Caco-2 (cell line): ENCODE results near the gene FLT1. TPM values are rescaled to one million over a fixed set of nuclear protein-coding genes. Genes with fewer than 3 reads are reported as not detected.

ENCODE experiments used
- BruUV-seq: library from RNA; stranded (reverse); fragments of 400-500 nt; replicated peaks from 2 replicates; lab custom pipeline; 2021; lab: Mats Ljungman, UMichigan
- CTCF ChIA-PET: fragments of 300-600 bp; sonication (Branson Sonifier 250); formaldehyde crosslinking; loops from one replicate; lab custom pipeline; 2022; ENCODE audit warnings: antibody characterized with exemption; lab: Charles Lee
- POLR2A ChIA-PET: fragments of 300-600 bp; sonication (Branson Sonifier 250); formaldehyde crosslinking; loops from one replicate; lab custom pipeline; 2022; ENCODE audit warnings: antibody characterized with exemption; lab: Charles Lee
- DNase-seq, 2 experiments: peaks; one replicate each; pipeline versions ENCODE4 v3.0.0 to v3.0.0-alpha.2; 2020 to 2022
- H3K27me3 ChIP-seq: replicated peaks from 2 replicates; pipeline ENCODE4 v1.6.0; 2011; ENCODE audit warnings: low read length; ENCODE audit not compliant: control insufficient read depth, insufficient read depth
- H3K36me3 ChIP-seq: 2 replicates; pipeline ENCODE4 v1.5.1; 2011; ENCODE audit warnings: low read length; ENCODE audit not compliant: control insufficient read depth, insufficient read depth
- H3K4me1 ChIP-seq: fragments of 250-450 bp; sonication (Bioruptor Pico); 2 replicates; pipeline ENCODE4 v1.5.1; 2020; ENCODE audit warnings: mild to moderate bottlenecking
- H3K4me3 ChIP-seq: 2 replicates; pipeline ENCODE4 v1.5.1; 2011; ENCODE audit warnings: low read depth, mild to moderate bottlenecking, control low read depth, low read length
- H3K9me3 ChIP-seq: fragments of 250-450 bp; sonication (Bioruptor Pico); 2 replicates; pipeline ENCODE4 v1.5.1; 2020; ENCODE audit warnings: mild to moderate bottlenecking, moderate library complexity
- H3K27ac Mint-ChIP-seq: one replicate; pipeline ENCODE4 v1.8.0; 2022; ENCODE audit warnings: mixed read lengths; ENCODE audit not compliant: unreplicated experiment
- H3K27me3 Mint-ChIP-seq: one replicate; pipeline ENCODE4 v1.8.0; 2022; ENCODE audit warnings: mixed read lengths; ENCODE audit not compliant: insufficient read depth, unreplicated experiment
- H3K36me3 Mint-ChIP-seq: one replicate; pipeline ENCODE4 v1.8.0; 2022; ENCODE audit warnings: mild to moderate bottlenecking, mixed read lengths; ENCODE audit not compliant: insufficient read depth, unreplicated experiment
- H3K4me1 Mint-ChIP-seq: one replicate; pipeline ENCODE4 v1.8.0; 2022; ENCODE audit warnings: low read depth, mixed read lengths; ENCODE audit not compliant: unreplicated experiment
- H3K4me3 Mint-ChIP-seq: one replicate; pipeline ENCODE4 v1.8.0; 2022; ENCODE audit warnings: mild to moderate bottlenecking, moderate library complexity, mixed read lengths; ENCODE audit not compliant: unreplicated experiment
- H3K9me3 Mint-ChIP-seq: one replicate; pipeline ENCODE4 v1.8.0; 2022; ENCODE audit warnings: mixed read lengths; ENCODE audit not compliant: unreplicated experiment
- intact Hi-C: fragments of 100-400 bp; cut with micrococcal nuclease; formaldehyde crosslinking; loops from one replicate; pipeline ENCODE4 v1.10.0; 2022; ENCODE audit not compliant: unreplicated experiment
- total RNA-seq: library from RNA; stranded (reverse); gene quantifications from 2 replicates; pipeline ENCODE4 v1.2.3, GENCODE V29; 2022
- TF ChIP-seq, protein P1 (sequence below), 2 experiments: fragments of 200-600 bp in 1 of 2; IDR thresholded peaks; 1 replicate in 1 of 2; 2 replicates in 1 of 2; pipeline versions ENCODE4 v1.5.1 to v1.8.0; 2011 to 2022; ENCODE audit warnings: antibody characterized with exemption in 1 of 2, control low read depth in 1 of 2, inconsistent platforms in 1 of 2, low read depth in 1 of 2, low read length in 1 of 2, mild to moderate bottlenecking in 1 of 2, moderate library complexity in 1 of 2; ENCODE audit not compliant: insufficient read depth in 1 of 2, severe bottlenecking in 1 of 2, unreplicated experiment in 1 of 2

Gene FLT1
- total RNA-seq, 1 experiment from 2014 or later: 0.66 TPM

GRCh38 chr13:28411831-28412353 lies 83.0 kb downstream of the FLT1 start:
- TF ChIP-seq, protein P1, sequence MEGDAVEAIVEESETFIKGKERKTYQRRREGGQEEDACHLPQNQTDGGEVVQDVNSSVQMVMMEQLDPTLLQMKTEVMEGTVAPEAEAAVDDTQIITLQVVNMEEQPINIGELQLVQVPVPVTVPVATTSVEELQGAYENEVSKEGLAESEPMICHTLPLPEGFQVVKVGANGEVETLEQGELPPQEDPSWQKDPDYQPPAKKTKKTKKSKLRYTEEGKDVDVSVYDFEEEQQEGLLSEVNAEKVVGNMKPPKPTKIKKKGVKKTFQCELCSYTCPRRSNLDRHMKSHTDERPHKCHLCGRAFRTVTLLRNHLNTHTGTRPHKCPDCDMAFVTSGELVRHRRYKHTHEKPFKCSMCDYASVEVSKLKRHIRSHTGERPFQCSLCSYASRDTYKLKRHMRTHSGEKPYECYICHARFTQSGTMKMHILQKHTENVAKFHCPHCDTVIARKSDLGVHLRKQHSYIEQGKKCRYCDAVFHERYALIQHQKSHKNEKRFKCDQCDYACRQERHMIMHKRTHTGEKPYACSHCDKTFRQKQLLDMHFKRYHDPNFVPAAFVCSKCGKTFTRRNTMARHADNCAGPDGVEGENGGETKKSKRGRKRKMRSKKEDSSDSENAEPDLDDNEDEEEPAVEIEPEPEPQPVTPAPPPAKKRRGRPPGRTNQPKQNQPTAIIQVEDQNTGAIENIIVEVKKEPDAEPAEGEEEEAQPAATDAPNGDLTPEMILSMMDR (IDR thresholded peaks at IDR 0.05; ENCODE audit: insufficient read depth in 1 of 2, low read depth in 1 of 2, low read length in 1 of 2, severe bottlenecking in 1 of 2, unreplicated experiment in 1 of 2): no peak
- H3K9me3 ChIP-seq: no peaks in the 10 kb centered on the region
- BruUV-seq: no TSS peak
- no peaks in the 10 kb centered on the region for H3K27me3 Mint-ChIP-seq
- H3K36me3 ChIP-seq: no peaks in the 10 kb centered on the region
- no peaks in the 10 kb centered on the region for H3K36me3 Mint-ChIP-seq
- H3K4me1 ChIP-seq: no peaks in the 10 kb centered on the region
- no peaks in the 10 kb centered on the region for H3K9me3 Mint-ChIP-seq
- H3K4me3 ChIP-seq: no peak overlapping the region
- no peak overlapping the region for H3K27ac Mint-ChIP-seq
- peaks cover 18% of the 10 kb centered on the region for H3K4me1 Mint-ChIP-seq
- DNase-seq: no peak
- POLR2A ChIA-PET: no interaction called here
- intact Hi-C loops: no loop called here
- CTCF ChIA-PET: no interaction called here
- H3K27me3 ChIP-seq: no peaks in the 10 kb centered on the region
- H3K4me3 Mint-ChIP-seq: no peak overlapping the region

DNA sequence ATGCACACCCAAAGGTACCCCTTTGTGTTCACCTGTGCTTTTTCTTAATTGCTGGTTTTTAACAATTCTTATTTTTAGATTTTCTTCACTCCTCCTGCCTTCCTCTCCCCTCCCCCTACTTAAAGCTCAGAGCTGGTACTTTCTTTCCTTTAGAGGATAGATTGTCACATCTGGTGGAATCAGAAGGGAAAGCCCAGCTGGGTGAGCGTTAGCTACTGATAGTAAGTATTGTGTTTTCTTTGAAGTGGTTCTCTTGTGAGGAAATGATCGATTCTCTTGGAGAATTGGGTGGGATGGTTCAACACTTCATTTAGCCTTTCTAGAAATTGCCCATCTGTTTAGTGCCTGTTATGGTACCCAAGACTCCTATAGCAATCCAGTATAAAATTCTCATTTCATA lies 84.8 kb downstream of the FLT1 start:
- H3K27me3 ChIP-seq: no peaks in the 10 kb centered on the region
- Mint-ChIP-seq H3K4me1 (peaks cover 18% of the 10 kb centered on the region), H3K36me3 (no peaks in the 10 kb centered on the region), H3K27me3 (no peaks in the 10 kb centered on the region), H3K4me3 (no peak overlapping the region), H3K27ac (no peak overlapping the region), H3K9me3 (no peaks in the 10 kb centered on the region)
- TF ChIP-seq, protein P1 (IDR thresholded peaks at IDR 0.05; ENCODE audit: insufficient read depth in 1 of 2, low read depth in 1 of 2, low read length in 1 of 2, severe bottlenecking in 1 of 2, unreplicated experiment in 1 of 2): no peak
- H3K36me3 ChIP-seq: no peaks in the 10 kb centered on the region
- intact Hi-C loops: no loop called here
- no peak for DNase-seq
- no peaks in the 10 kb centered on the region for H3K4me1 ChIP-seq
- BruUV-seq: no TSS peak
- CTCF ChIA-PET: interaction anchor here (0.6 kb wide), 1 partner anchor 306 kb away, joined by 8 read pairs; no protein-coding TSS in a partner anchor
- H3K4me3 ChIP-seq: no peak overlapping the region
- POLR2A ChIA-PET: no interaction called here
- no peaks in the 10 kb centered on the region for H3K9me3 ChIP-seq

DNA sequence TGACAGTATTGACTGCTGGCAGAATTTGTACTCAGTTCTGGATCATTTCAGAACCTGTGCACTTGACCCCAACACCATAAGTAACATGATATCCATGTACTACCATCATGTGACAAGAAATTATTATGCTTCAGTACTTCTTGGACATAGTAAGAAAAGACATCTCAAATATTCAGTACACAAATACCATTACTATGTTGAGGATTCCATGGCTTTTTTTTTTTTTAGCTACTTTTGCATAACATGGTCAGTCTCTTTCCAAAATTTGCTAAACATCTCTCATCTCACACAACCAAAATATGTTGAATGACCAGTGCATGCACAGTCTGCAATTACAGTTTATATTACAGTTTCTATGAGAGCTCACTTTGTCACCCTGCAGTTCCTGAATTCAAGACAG lies 85.3 kb downstream of the FLT1 start:
- Histone ChIP-seq H3K9me3 (no peaks in the 10 kb centered on the region), H3K27me3 (no peaks in the 10 kb centered on the region), H3K4me3 (no peak overlapping the region), H3K36me3 (no peaks in the 10 kb centered on the region), H3K4me1 (no peaks in the 10 kb centered on the region)
- H3K27ac Mint-ChIP-seq: no peak overlapping the region
- BruUV-seq: no TSS peak
- peaks cover 18% of the 10 kb centered on the region for H3K4me1 Mint-ChIP-seq
- ChIA-PET POLR2A (no interaction called here), CTCF (no interaction called here)
- H3K36me3 Mint-ChIP-seq: no peaks in the 10 kb centered on the region
- no peaks in the 10 kb centered on the region for H3K9me3 Mint-ChIP-seq
- H3K27me3 Mint-ChIP-seq: no peaks in the 10 kb centered on the region
- no peak overlapping the region for H3K4me3 Mint-ChIP-seq
- TF ChIP-seq, protein P1 (IDR thresholded peaks at IDR 0.05; ENCODE audit: insufficient read depth in 1 of 2, low read depth in 1 of 2, low read length in 1 of 2, severe bottlenecking in 1 of 2, unreplicated experiment in 1 of 2): no peak
- intact Hi-C loops: no loop called here
- DNase-seq: no peak
